CD4-positive, alpha-beta T cell treated with Interleukin-15 for 4 hours (primary cell): Measurements from ENCODE around the gene NEURL3.
"Not testable (repeated sequence)": the region's sequence is repeated elsewhere in the genome, so short reads cannot be mapped to it uniquely, and the experiment has no call there.

Source experiments
- DNase-seq: peaks from one replicate; pipeline ENCODE4 v3.0.0-alpha.2; 2020; ENCODE audit warnings: low spot score

NEURL3 gene

GRCh38 chr2:96485350-96485749, 19.8 kb downstream of the NEURL3 start:
- DNase-seq, result no peak

- no peak for DNase-seq
Measured at GRCh38 chr2:96484091-96484490, 21.1 kb downstream of the NEURL3 start.

- DNase-seq, result no peak
Measured at GRCh38 chr2:96477458-96477857, 27.7 kb downstream of the NEURL3 start.

GRCh38 chr2:96471772-96472171, 33.4 kb downstream of the NEURL3 start:
- no peak for DNase-seq

- peak; percentile 41 for DNase-seq
Measured at GRCh38 chr2:96470636-96471035, 34.5 kb downstream of the NEURL3 start.

GRCh38 chr2:96470109-96470508, 35.0 kb downstream of the NEURL3 start:
- DNase-seq, result no peak

GRCh38 chr2:96468904-96469303, 36.3 kb downstream of the NEURL3 start:
- no peak for DNase-seq

GRCh38 chr2:96464651-96465050, 40.5 kb downstream of the NEURL3 start:
- DNase-seq, result no peak

GRCh38 chr2:96464061-96464460, 41.1 kb downstream of the NEURL3 start:
- no peak for DNase-seq

- no peak for DNase-seq
Measured at GRCh38 chr2:96463119-96463518, 42.0 kb downstream of the NEURL3 start.

GRCh38 chr2:96461616-96462015, 43.5 kb downstream of the NEURL3 start:
- not testable (repeated sequence) for DNase-seq

- DNase-seq, result no peak
Measured at GRCh38 chr2:96452053-96452452, 53.1 kb downstream of the NEURL3 start.

GRCh38 chr2:96449637-96450036, 55.5 kb downstream of the NEURL3 start:
- no peak for DNase-seq

GRCh38 chr2:96449174-96449573, 56.0 kb downstream of the NEURL3 start:
- no peak for DNase-seq

- no peak for DNase-seq
Measured at GRCh38 chr2:96447726-96448125, 57.4 kb downstream of the NEURL3 start.
